B cell (primary cell): ENCODE data around the gene PHF20. TPM values are rescaled to one million over a fixed set of nuclear protein-coding genes. Genes with fewer than 3 reads are reported as not detected.
"Not testable (repeated sequence)": the region's sequence is repeated elsewhere in the genome, so short reads cannot be mapped to it uniquely, and the experiment has no call there.

ENCODE experiments used
- ATAC-seq: fragments of 200-7000 bp; cut with Tn5 transposase; one replicate; pipeline ENCODE4 v1.10.0; 2021; ENCODE audit warnings: low read depth, mild to moderate bottlenecking, moderate number of reproducible peaks, moderate library complexity
- CTCF ChIA-PET: fragments of 350-600 bp; sonication (Branson Sonifier 250); formaldehyde crosslinking; loops from one replicate; lab custom pipeline; 2021; ENCODE audit warnings: antibody characterized with exemption, inconsistent platforms; lab: Charles Lee
- POLR2A ChIA-PET: fragments of 350-600 bp; sonication (Branson Sonifier 250); formaldehyde crosslinking; loops from one replicate; lab custom pipeline; 2021; ENCODE audit warnings: antibody characterized with exemption; lab: Charles Lee
- DNase-seq: peaks from one replicate; pipeline ENCODE4 v3.0.0; 2013
- H2AFZ ChIP-seq: 2 replicates; pipeline ENCODE4 v1.6.1; 2012; ENCODE audit warnings: mild to moderate bottlenecking, low read depth, low read length; ENCODE audit not compliant: insufficient read depth, poor library complexity, severe bottlenecking
- H3K27ac ChIP-seq, 2 donors: 1 replicate in 1 of 2; 2 replicates in 1 of 2; pipeline ENCODE4 v1.5.1; 2012 to 2013; ENCODE audit warnings: low read length in 2 of 2, mild to moderate bottlenecking in 2 of 2, moderate library complexity in 1 of 2
- H3K27me3 ChIP-seq, 4 experiments: fragments of 200-600 bp in 1 of 4; sonication (generic) in 1 of 4; replicated peaks in 1 of 4; 1 replicate in 2 of 4; 2 replicates in 2 of 4; pipeline versions ENCODE4 v1.6.1 to v1.7.0; 2013 to 2016; ENCODE audit warnings: low read length in 3 of 4, mild to moderate bottlenecking in 2 of 4, mixed read lengths in 1 of 4, moderate library complexity in 1 of 4; ENCODE audit not compliant: insufficient read depth in 4 of 4, control insufficient read depth in 3 of 4; ENCODE audit errors: control extremely low read depth in 1 of 4
- H3K36me3 ChIP-seq, 2 experiments: replicated peaks in 1 of 2; 1 replicate in 1 of 2; 2 replicates in 1 of 2; pipeline versions ENCODE4 v1.6.1 to v1.7.1; 2013; ENCODE audit warnings: low read length in 1 of 2; ENCODE audit not compliant: insufficient read depth in 2 of 2, control insufficient read depth in 1 of 2; ENCODE audit errors: control extremely low read depth in 1 of 2, extremely low read depth in 1 of 2
- H3K4me1 ChIP-seq, 2 donors: fragments of 200-600 bp in 1 of 2; sonication (generic) in 1 of 2; 1 replicate in 1 of 2; 2 replicates in 1 of 2; pipeline versions ENCODE4 v1.5.1 to v1.6.1; 2013 to 2017; ENCODE audit warnings: low read length in 2 of 2; ENCODE audit not compliant: control insufficient read depth in 2 of 2, insufficient read depth in 2 of 2
- H3K4me2 ChIP-seq: replicated peaks from 2 replicates; pipeline ENCODE3; 2012; ENCODE audit warnings: mild to moderate bottlenecking, low read depth, low read length; ENCODE audit not compliant: poor library complexity, severe bottlenecking
- H3K4me3 ChIP-seq, 5 experiments: fragments of 200-600 bp in 1 of 5; sonication (generic) in 1 of 5; 1 replicate in 3 of 5; 2 replicates in 2 of 5; pipeline versions ENCODE4 v1.5.1 to v1.7.0; 2011 to 2016; ENCODE audit warnings: low read length in 4 of 5, mild to moderate bottlenecking in 4 of 5, low read depth in 2 of 5, control low read depth in 1 of 5, moderate library complexity in 1 of 5; ENCODE audit not compliant: insufficient read depth in 1 of 5; ENCODE audit errors: control extremely low read depth in 1 of 5, extremely low read depth in 1 of 5
- H3K79me2 ChIP-seq: fragments of 200-600 bp; sonication (generic); one replicate; pipeline ENCODE4 v1.6.0; 2016; ENCODE audit warnings: low read length; ENCODE audit not compliant: control insufficient read depth, insufficient read depth
- H3K9ac ChIP-seq: fragments of 200-600 bp; sonication (generic); 2 replicates; pipeline ENCODE4 v1.6.1; 2017; ENCODE audit warnings: mild to moderate bottlenecking, low read length, moderate library complexity
- H3K9me3 ChIP-seq, 3 donors: one replicate each; pipeline versions ENCODE4 v1.6.1 to v1.7.1; 2013; ENCODE audit warnings: low read length in 2 of 3; ENCODE audit not compliant: control insufficient read depth in 2 of 3, insufficient read depth in 1 of 3; ENCODE audit errors: control extremely low read depth in 1 of 3
- H4K20me1 ChIP-seq: 2 replicates; pipeline ENCODE4 v1.6.0; 2012; ENCODE audit warnings: mild to moderate bottlenecking, low read length; ENCODE audit not compliant: insufficient read depth, control insufficient read depth, poor library complexity, severe bottlenecking
- H3K27ac Mint-ChIP-seq: one replicate; pipeline ENCODE4 v1.8.0; 2021; ENCODE audit warnings: mixed read lengths
- H3K27me3 Mint-ChIP-seq: one replicate; pipeline ENCODE4 v1.8.0; 2021; ENCODE audit warnings: mixed read lengths
- H3K4me1 Mint-ChIP-seq: one replicate; pipeline ENCODE4 v1.8.0; 2021; ENCODE audit warnings: mixed read lengths
- H3K4me3 Mint-ChIP-seq: one replicate; pipeline ENCODE4 v1.8.0; 2021; ENCODE audit warnings: mixed read lengths
- H3K9me3 Mint-ChIP-seq: one replicate; pipeline ENCODE4 v1.8.0; 2022; ENCODE audit warnings: mixed read lengths; ENCODE audit not compliant: insufficient read depth
- CTCF ChIP-seq: fragments of 200-600 bp; IDR thresholded peaks from one replicate; pipeline ENCODE4 v1.8.0; 2022; ENCODE audit warnings: antibody characterized with exemption, mild to moderate bottlenecking
- EZH2 ChIP-seq: IDR thresholded peaks from 2 replicates; pipeline ENCODE4 v1.6.1; 2012; ENCODE audit warnings: borderline replicate concordance, low read depth, mild to moderate bottlenecking, moderate library complexity, low read length; ENCODE audit not compliant: insufficient read depth, poor library complexity, severe bottlenecking
- WGBS: methylation state at CpG from one replicate; pipeline ENCODE4 v1.1.5; 2013; ENCODE audit warnings: missing lambda C conversion rate; ENCODE audit not compliant: insufficient coverage; 5-methylcytosine and 5-hydroxymethylcytosine counted together
- intact Hi-C: fragments of 100-400 bp; cut with micrococcal nuclease; formaldehyde crosslinking; loops from one replicate; pipeline ENCODE4 v1.10.0; 2022
- polyA plus RNA-seq: library from polyadenylated mRNA; depleted of rRNA; stranded (reverse); fragments of >200 nt; gene quantifications from 2 replicates; pipeline ENCODE4 v1.2.3, GENCODE V29; 2012
- total RNA-seq, 2 donors: library from RNA; stranded (reverse); fragments of 120-200 nt in 1 of 2; gene quantifications; 1 replicate in 1 of 2; 2 replicates in 1 of 2; pipeline versions ENCODE4 v1.2.3 to v1.2.4, GENCODE V29; 2013 to 2022

The PHF20 gene
- total and polyA plus RNA-seq, 2 donors (not counting 1 experiment from before 2014, with no cell fraction given) = 53.6 to 92.3 TPM

GRCh38 chr20:35774391-35774790, 2.6 kb downstream of the PHF20 start:
- H4K20me1 ChIP-seq = no peaks in the 10 kb centered on the region
- H3K4me1 ChIP-seq = peaks cover 63 to 73% of the 10 kb centered on the region in 2 donors
- no peak for ATAC-seq
- intact Hi-C loops = loop anchor here (5.0 to 10.0 kb wide), 2 partner anchors 50 to 232 kb away; partner anchors contain the start of gene ERGIC3
- POLR2A ChIA-PET = interaction anchor here (2.5 kb wide), 1 partner anchor 32 kb away, joined by 11 read pairs; the partner anchor contains the start of gene RBM39
- CTCF ChIA-PET = interaction anchor here (1.0 kb wide), 1 partner anchor 32 kb away, joined by 4 read pairs; the partner anchor contains the start of gene RBM39
- no peaks in the 10 kb centered on the region for H3K9me3 Mint-ChIP-seq
- H3K4me2 ChIP-seq = peak overlapping the region; percentile 14
- no peaks in the 10 kb centered on the region for H3K27me3 ChIP-seq
- H3K9ac ChIP-seq = no peak overlapping the region
- H3K4me3 ChIP-seq = no peak overlapping the region
- no peak overlapping the region for H2AFZ ChIP-seq
- no peak for DNase-seq
- H3K27ac ChIP-seq = peak overlapping the region in 1 of 2 donors; percentile 99
- H3K4me1 Mint-ChIP-seq = peaks cover 63% of the 10 kb centered on the region
- peaks cover 3 to 18% of the 10 kb centered on the region in 2 experiments for H3K36me3 ChIP-seq
- H3K27ac Mint-ChIP-seq = peak overlapping the region; percentile 90
- H3K27me3 Mint-ChIP-seq = no peaks in the 10 kb centered on the region
- H3K9me3 ChIP-seq = no peaks in the 10 kb centered on the region
- peak overlapping the region; percentile 86 for H3K4me3 Mint-ChIP-seq
- WGBS = 100% methylated on average over 1 of the region's 1 CpG
- no peak for TF ChIP-seq CTCF
- TF ChIP-seq EZH2 = no peak
- H3K79me2 ChIP-seq = peaks cover 92% of the 10 kb centered on the region

GRCh38 chr20:35776513-35777101, 4.8 kb downstream of the PHF20 start:
- peaks cover 3 to 26% of the 10 kb centered on the region in 2 experiments for H3K36me3 ChIP-seq
- 98% methylated on average over 3 of the region's 4 CpGs for WGBS
- peaks cover 94% of the 10 kb centered on the region for H3K79me2 ChIP-seq
- H3K9me3 ChIP-seq = no peaks in the 10 kb centered on the region
- H4K20me1 ChIP-seq = peaks cover 3% of the 10 kb centered on the region
- DNase-seq = no peak
- peaks cover 57% of the 10 kb centered on the region for H3K4me1 Mint-ChIP-seq
- intact Hi-C loops = loop anchor here (10.0 kb wide), 1 partner anchor 52 kb away; no protein-coding TSS in a partner anchor
- peak overlapping the region; percentile 9 to 71 for H3K27ac ChIP-seq
- ChIA-PET CTCF (interaction anchor here (1.2 kb wide), 1 partner anchor 34 kb away, joined by 4 read pairs; the partner anchor contains the start of gene RBM39), POLR2A (interaction anchor here (0.5 to 2.5 kb wide), 3 partner anchors 33 to 68 kb away, joined by 3 to 11 read pairs (median 3); partner anchors contain the start of gene RBM39)
- peak overlapping the region; percentile 70 for H3K27ac Mint-ChIP-seq
- H3K4me2 ChIP-seq = peak overlapping the region; percentile 22
- H3K9me3 Mint-ChIP-seq = no peaks in the 10 kb centered on the region
- peaks cover 45 to 51% of the 10 kb centered on the region in 2 donors for H3K4me1 ChIP-seq
- H3K27me3 Mint-ChIP-seq = no peaks in the 10 kb centered on the region
- H3K9ac ChIP-seq = no peak overlapping the region
- no peak for ATAC-seq
- TF ChIP-seq EZH2 = no peak
- H3K4me3 Mint-ChIP-seq = peak overlapping the region; percentile 24
- no peak overlapping the region for H3K4me3 ChIP-seq
- H3K27me3 ChIP-seq = no peaks in the 10 kb centered on the region
- H2AFZ ChIP-seq = no peak overlapping the region

- H3K4me3 ChIP-seq, H3K27ac ChIP-seq, H3K27me3 Mint-ChIP-seq, H3K9me3 ChIP-seq, H3K27me3 ChIP-seq, POLR2A ChIA-PET, H3K27ac Mint-ChIP-seq, H3K4me2 ChIP-seq, H3K4me3 Mint-ChIP-seq, H3K9me3 Mint-ChIP-seq, H2AFZ ChIP-seq, H3K4me1 ChIP-seq, DNase-seq, ATAC-seq, H3K9ac ChIP-seq, intact Hi-C loops: not testable (repeated sequence)
- H4K20me1 ChIP-seq = peaks cover 45% of the 10 kb centered on the region
- H3K4me1 Mint-ChIP-seq = peaks cover 16% of the 10 kb centered on the region
- CTCF ChIA-PET = interaction anchor here (1.0 kb wide), 1 partner anchor 41 kb away, joined by 3 read pairs; no protein-coding TSS in a partner anchor
- peaks cover under 1 to 27% of the 10 kb centered on the region in 2 experiments for H3K36me3 ChIP-seq
- 97% methylated on average over 5 of the region's 12 CpGs for WGBS
- H3K79me2 ChIP-seq = peaks cover 96% of the 10 kb centered on the region
These were observed 12.0 kb downstream of the PHF20 start for GRCh38 chr20:35783811-35784210.
